H1 (cell line): ENCODE data around the gene MACROD2. TPM values are rescaled to one million over a fixed set of nuclear protein-coding genes. Genes with fewer than 3 reads are reported as not detected.

ENCODE experiments used
- CTCF ChIA-PET: fragments of 300-600 bp; sonication (Branson Sonifier 250); formaldehyde crosslinking; loops from one replicate; lab custom pipeline; 2021; ENCODE audit not compliant: partially characterized antibody; lab: Charles Lee
- POLR2A ChIA-PET: fragments of 300-600 bp; sonication (Branson Sonifier 250); formaldehyde crosslinking; loops from one replicate; lab custom pipeline; 2021; ENCODE audit warnings: inconsistent platforms; ENCODE audit not compliant: partially characterized antibody; lab: Charles Lee
- DNase-seq, 2 experiments: peaks; one replicate each; pipeline versions ENCODE4 v3.0.0 to v3.0.0-alpha.2; 2010 to 2022; ENCODE audit warnings: low spot score in 2 of 2, low read depth in 1 of 2, mixed read lengths in 1 of 2
- FAIRE-seq: peaks from 2 replicates; lab custom pipeline; 2011; peaks lifted over from hg19 to GRCh38; lab: Jason Lieb, UNC
- H2AFZ ChIP-seq: 2 replicates; pipeline ENCODE4 v1.8.1; 2012; ENCODE audit warnings: low read length, inconsistent platforms
- H2AK5ac ChIP-seq: 2 replicates; pipeline ENCODE4 v1.6.1; 2013; ENCODE audit warnings: low read depth, low read length
- H2BK120ac ChIP-seq: replicated peaks from 2 replicates; pipeline ENCODE3; 2013; ENCODE audit warnings: low read depth, low read length, inconsistent platforms
- H2BK12ac ChIP-seq: 2 replicates; pipeline ENCODE4 v1.6.1; 2013; ENCODE audit warnings: low read depth, low read length
- H2BK15ac ChIP-seq: 2 replicates; pipeline ENCODE4 v1.6.1; 2013; ENCODE audit warnings: low read length
- H2BK20ac ChIP-seq: 2 replicates; pipeline ENCODE4 v1.6.1; 2013; ENCODE audit warnings: low read length
- H2BK5ac ChIP-seq: 2 replicates; pipeline ENCODE4 v1.6.1; 2013; ENCODE audit warnings: low read depth, low read length
- H3K14ac ChIP-seq: 2 replicates; pipeline ENCODE4 v1.6.1; 2013; ENCODE audit warnings: inconsistent platforms; ENCODE audit not compliant: insufficient read length
- H3K18ac ChIP-seq: 2 replicates; pipeline ENCODE4 v1.6.1; 2013; ENCODE audit warnings: low read length; ENCODE audit errors: extremely low read depth
- H3K23ac ChIP-seq: 2 replicates; pipeline ENCODE4 v1.6.1; 2013; ENCODE audit warnings: inconsistent platforms; ENCODE audit not compliant: insufficient read length
- H3K23me2 ChIP-seq: 2 replicates; pipeline ENCODE4 v1.6.1; 2013; ENCODE audit warnings: low read depth, low read length
- H3K27ac ChIP-seq: 2 replicates; pipeline ENCODE4 v1.6.1; 2011; ENCODE audit warnings: low read depth, low read length, inconsistent platforms
- H3K27me3 ChIP-seq, 4 experiments: replicated peaks in 1 of 4; 1 replicate in 1 of 4; 2 replicates in 3 of 4; pipeline versions ENCODE4 v1.6.1 to v1.8.1; 2011 to 2013; ENCODE audit warnings: low read length in 3 of 4, mild to moderate bottlenecking in 3 of 4, inconsistent platforms in 2 of 4, mixed read lengths in 2 of 4, moderate library complexity in 1 of 4; ENCODE audit not compliant: control insufficient read depth in 3 of 4, insufficient read depth in 3 of 4; ENCODE audit errors: extremely low read depth in 1 of 4
- H3K36me3 ChIP-seq, 4 experiments: 2 replicates each; pipeline versions ENCODE4 v1.6.1 to v1.8.1; 2011 to 2013; ENCODE audit warnings: mild to moderate bottlenecking in 4 of 4, low read length in 3 of 4, moderate library complexity in 2 of 4, control low read depth in 1 of 4, inconsistent platforms in 1 of 4; ENCODE audit not compliant: insufficient read depth in 4 of 4, control insufficient read depth in 2 of 4
- H3K4ac ChIP-seq: replicated peaks from 2 replicates; pipeline ENCODE3; 2013; ENCODE audit warnings: low read length, low read depth, mixed read lengths, inconsistent platforms; ENCODE audit not compliant: insufficient read length
- H3K4me1 ChIP-seq, 4 experiments: replicated peaks in 1 of 4; 1 replicate in 1 of 4; 2 replicates in 3 of 4; pipeline versions ENCODE4 v1.6.1 to v1.8.1; 2011 to 2013; ENCODE audit warnings: low read length in 3 of 4, inconsistent platforms in 2 of 4, mixed read lengths in 1 of 4; ENCODE audit not compliant: insufficient read depth in 4 of 4, control insufficient read depth in 3 of 4
- H3K4me2 ChIP-seq, 2 experiments: 2 replicates each; pipeline versions ENCODE4 v1.6.1 to v1.8.1; 2011 to 2013; ENCODE audit warnings: low read depth in 2 of 2, low read length in 2 of 2, control low read depth in 1 of 2, inconsistent platforms in 1 of 2, mild to moderate bottlenecking in 1 of 2; ENCODE audit not compliant: insufficient read depth in 1 of 2
- H3K4me3 ChIP-seq, 4 experiments: fragments of 200-600, 300-600 bp in 1 of 4; sonication (generic), shearing (Covaris generic), sonication (Bioruptor Twin) in 1 of 4; 2 replicates each; pipeline versions ENCODE4 v1.5.1 to v1.8.1; 2011 to 2016; ENCODE audit warnings: low read length in 4 of 4, low read depth in 3 of 4, control low read depth in 2 of 4, inconsistent platforms in 2 of 4, mild to moderate bottlenecking in 2 of 4, mixed read lengths in 1 of 4, moderate library complexity in 1 of 4; ENCODE audit not compliant: insufficient read depth in 2 of 4; ENCODE audit errors: extremely low read depth in 1 of 4
- H3K56ac ChIP-seq: replicated peaks from 2 replicates; pipeline ENCODE3; 2013; ENCODE audit warnings: low read depth, mild to moderate bottlenecking, mixed read lengths, low read length, inconsistent platforms; ENCODE audit not compliant: insufficient read length
- H3K79me1 ChIP-seq: 2 replicates; pipeline ENCODE4 v1.6.1; 2013; ENCODE audit warnings: low read depth, low read length, control low read depth
- H3K79me2 ChIP-seq, 2 experiments: 2 replicates each; pipeline versions ENCODE4 v1.6.1 to v1.8.1; 2012 to 2013; ENCODE audit warnings: low read length in 2 of 2, mild to moderate bottlenecking in 2 of 2, inconsistent platforms in 1 of 2; ENCODE audit not compliant: insufficient read depth in 2 of 2, control insufficient read depth in 1 of 2
- H3K9ac ChIP-seq, 4 experiments: replicated peaks in 1 of 4; 1 replicate in 1 of 4; 2 replicates in 3 of 4; pipeline versions ENCODE4 v1.6.1 to v1.8.1; 2011 to 2013; ENCODE audit warnings: low read depth in 3 of 4, low read length in 3 of 4, control low read depth in 2 of 4, mild to moderate bottlenecking in 2 of 4, moderate library complexity in 2 of 4, inconsistent platforms in 1 of 4; ENCODE audit errors: extremely low read depth in 1 of 4
- H3K9me3 ChIP-seq, 2 experiments: 2 replicates each; pipeline versions ENCODE4 v1.6.1 to v1.8.1; 2012 to 2013; ENCODE audit warnings: mild to moderate bottlenecking in 2 of 2, moderate library complexity in 2 of 2, control low read depth in 1 of 2, inconsistent platforms in 1 of 2, low read depth in 1 of 2, low read length in 1 of 2, mixed read lengths in 1 of 2; ENCODE audit not compliant: insufficient read depth in 2 of 2
- H4K20me1 ChIP-seq, 2 experiments: replicated peaks in 1 of 2; 2 replicates each; pipeline versions ENCODE3 to v1.8.1; 2011 to 2013; ENCODE audit warnings: inconsistent platforms in 2 of 2, low read length in 2 of 2, mild to moderate bottlenecking in 1 of 2; ENCODE audit not compliant: insufficient read depth in 2 of 2, control insufficient read depth in 1 of 2
- H4K5ac ChIP-seq: 2 replicates; pipeline ENCODE4 v1.6.1; 2013; ENCODE audit warnings: low read length, low read depth, mixed read lengths, inconsistent platforms; ENCODE audit not compliant: insufficient read length
- H4K8ac ChIP-seq: 2 replicates; pipeline ENCODE4 v1.8.0; 2013; ENCODE audit warnings: mild to moderate bottlenecking, moderate library complexity, low read length, inconsistent platforms; ENCODE audit not compliant: insufficient read depth; ENCODE audit errors: extremely low read depth
- H4K91ac ChIP-seq: replicated peaks from 2 replicates; pipeline ENCODE3; 2013; ENCODE audit warnings: low read length, mixed read lengths, inconsistent platforms; ENCODE audit not compliant: insufficient read length
- CBX5 ChIP-seq: fragments of 300-800, 300-1000 bp; sonication (generic); IDR thresholded peaks from 2 replicates; pipeline ENCODE4 v1.7.1; 2016; ENCODE audit warnings: antibody characterized with exemption, low read length, low read depth
- CBX8 ChIP-seq: fragments of 300-800, 300-1000 bp; sonication (generic); IDR thresholded peaks from 2 replicates; pipeline ENCODE4 v1.7.1; 2016; ENCODE audit warnings: low read depth, low read length, borderline replicate concordance
- CEBPB ChIP-seq: IDR thresholded peaks from 2 replicates; pipeline ENCODE4 v1.6.1; 2012; ENCODE audit warnings: low read depth, low read length
- EZH2 ChIP-seq: fragments of 200-600 bp; sonication (generic); IDR thresholded peaks from 2 replicates; pipeline ENCODE4 v1.7.1; 2012; ENCODE audit warnings: low read depth, mild to moderate bottlenecking, moderate library complexity, low read length, inconsistent platforms; ENCODE audit not compliant: severe bottlenecking
- KDM5A ChIP-seq: fragments of 200-600 bp; IDR thresholded peaks from 2 replicates; pipeline ENCODE4 v1.7.1; 2012; ENCODE audit warnings: mild to moderate bottlenecking, low read length, inconsistent platforms, mixed read lengths
- MAX ChIP-seq: IDR thresholded peaks from 2 replicates; pipeline ENCODE4 v1.6.1; 2012; ENCODE audit warnings: inconsistent platforms
- SIX5 ChIP-seq: IDR thresholded peaks from 2 replicates; pipeline ENCODE4 v1.6.1; 2011; ENCODE audit warnings: mild to moderate bottlenecking, low read depth, low read length
- SP1 ChIP-seq: IDR thresholded peaks from 2 replicates; pipeline ENCODE4 v1.6.1; 2011; ENCODE audit warnings: low read depth, low read length
- WGBS, 2 experiments: shearing (Covaris generic) in 1 of 2; methylation state at CpG; one replicate each; pipeline versions ENCODE4 v1.1.6 to v1.1.7; 2013 to 2015; ENCODE audit warnings: low lambda C conversion rate in 2 of 2, mixed read lengths in 2 of 2, inconsistent platforms in 1 of 2, low coverage in 1 of 2, missing lambda C conversion rate in 1 of 2; ENCODE audit not compliant: insufficient replicate concordance in 2 of 2, insufficient coverage in 1 of 2, insufficient read length in 1 of 2; ENCODE audit errors: extremely low coverage in 1 of 2, missing lambda C conversion rate in 1 of 2; 5-methylcytosine and 5-hydroxymethylcytosine counted together
- polyA plus RNA-seq, 7 experiments: library from polyadenylated mRNA; depleted of rRNA in 3 of 7; stranded (reverse) in 5 of 7; unstranded in 2 of 7; fragments of >200 nt in 5 of 7; fragments of 200-250 nt in 2 of 7; gene quantifications; 1 replicate in 5 of 7; 2 replicates in 1 of 7; 4 replicates in 1 of 7; pipeline versions ENCODE4 v1.2.1 to v1.2.3, GENCODE V29; 2011 to 2013; ENCODE audit warnings: missing spikeins in 2 of 7, mixed read lengths in 2 of 7
- total RNA-seq: library from RNA; stranded (reverse); fragmentation: NEBNext Ultra II Directional; extraction: Animal tissue kit (Norgen Biotek cat#: 25700); gene quantifications from 2 replicates; pipeline ENCODE4 v1.2.1, GENCODE V29; 2021

MACROD2 gene
- total and polyA plus RNA-seq, 2 of the 8 experiments (the other 6 are each of a cell fraction or from before 2014, with no cell fraction given) = 0.70 to 3.9 TPM

GRCh38 chr20:14536738-14537137 is 541.4 kb downstream of the MACROD2 start:
- Histone ChIP-seq H4K20me1 (no peaks in the 10 kb centered on the region), H3K4me2 (no peak overlapping the region), H3K27me3 (no peaks in the 10 kb centered on the region), H3K18ac (no peak overlapping the region), H3K36me3 (no peaks in the 10 kb centered on the region), H3K79me1 (no peaks in the 10 kb centered on the region), H2BK120ac (no peak overlapping the region), H3K4ac (no peak overlapping the region), H4K91ac (no peak overlapping the region), H3K79me2 (no peaks in the 10 kb centered on the region), H3K27ac (no peak overlapping the region), H4K8ac (no peak overlapping the region), H3K4me1 (no peaks in the 10 kb centered on the region), H2AFZ (no peak overlapping the region), H3K56ac (no peak overlapping the region), H3K4me3 (no peak overlapping the region), H3K9me3 (no peaks in the 10 kb centered on the region), H2BK20ac (no peak overlapping the region), H2BK5ac (no peak overlapping the region), H3K14ac (no peak overlapping the region), H3K9ac (no peak overlapping the region), H2AK5ac (no peak overlapping the region), H3K23me2 (no peaks in the 10 kb centered on the region), H2BK12ac (no peak overlapping the region), H4K5ac (no peak overlapping the region), H3K23ac (no peak overlapping the region), H2BK15ac (no peak overlapping the region)
- POLR2A ChIA-PET = no interaction called here
- no peak for TF ChIP-seq CBX8
- no peak for TF ChIP-seq CBX5
- no peak for TF ChIP-seq KDM5A
- TF ChIP-seq CEBPB = no peak
- TF ChIP-seq SIX5 = no peak
- TF ChIP-seq SP1 = no peak
- no peak for TF ChIP-seq EZH2
- no peak for TF ChIP-seq MAX
- 77% methylated on average over 1 of the region's 1 CpG; no CpG with 5 or more reads in 1 of the 2 experiments for WGBS, 2 experiments
- DNase-seq (no peak), FAIRE-seq (no peak)
- CTCF ChIA-PET = interaction anchor here (0.9 to 1.3 kb wide), 2 partner anchors 8 to 199 kb away, joined by 3 to 4 read pairs; partner anchors contain the start of gene FLRT3
